Measurements from ENCODE around the gene LGSN.

Gene LGSN

DNA sequence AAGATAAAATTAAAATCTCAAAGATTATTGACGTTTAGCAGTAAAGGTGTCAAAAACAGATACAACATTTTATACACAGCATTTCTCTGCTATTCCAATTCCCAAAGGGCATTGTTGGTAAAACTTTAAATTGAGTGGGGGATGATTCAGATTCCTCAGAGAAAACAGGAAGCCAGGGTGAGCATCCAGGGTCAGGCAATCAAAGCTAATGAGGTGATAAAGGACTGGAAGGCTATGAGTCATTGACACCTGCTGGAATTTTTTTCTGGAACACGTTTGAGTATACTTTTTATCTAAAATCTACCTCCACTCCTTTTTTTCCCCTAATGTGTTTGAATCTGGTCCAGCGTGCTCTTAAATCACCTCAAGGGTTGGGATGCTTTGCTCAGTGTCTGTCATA lies 56.3 kb downstream of the LGSN start:
- Histone ChIP-seq H3K4me2 (ENCODE audit: low read length) (no peak overlapping the region), H3K9me3 (ENCODE audit: control insufficient read depth, insufficient read depth, low read length) (no peaks in the 10 kb centered on the region), H3K27ac (ENCODE audit: low read depth, low read length) (no peak overlapping the region), H4K20me1 (ENCODE audit: control insufficient read depth, insufficient read depth, low read depth, low read length) (no peaks in the 10 kb centered on the region), H3K9me2 (replicated peaks; ENCODE audit: control insufficient read depth, low read length) (no peaks in the 10 kb centered on the region), H3F3A (ENCODE audit: control insufficient read depth, insufficient read depth) (no peaks in the 10 kb centered on the region), H3K36me3 (ENCODE audit: control insufficient read depth, low read length) (no peaks in the 10 kb centered on the region), H3K4me3 (ENCODE audit: low read length) (no peak overlapping the region), H3K79me2 (ENCODE audit: control insufficient read depth, low read length) (no peaks in the 10 kb centered on the region), H3K27me3 (ENCODE audit: control insufficient read depth, low read length) (no peaks in the 10 kb centered on the region), H3K4me1 (ENCODE audit: control insufficient read depth, low read length) (no peaks in the 10 kb centered on the region)
- TF ChIP-seq EZH2phosphoT487 (IDR thresholded peaks at IDR 0.05; ENCODE audit: borderline replicate concordance, low read length), result no peak

DNA sequence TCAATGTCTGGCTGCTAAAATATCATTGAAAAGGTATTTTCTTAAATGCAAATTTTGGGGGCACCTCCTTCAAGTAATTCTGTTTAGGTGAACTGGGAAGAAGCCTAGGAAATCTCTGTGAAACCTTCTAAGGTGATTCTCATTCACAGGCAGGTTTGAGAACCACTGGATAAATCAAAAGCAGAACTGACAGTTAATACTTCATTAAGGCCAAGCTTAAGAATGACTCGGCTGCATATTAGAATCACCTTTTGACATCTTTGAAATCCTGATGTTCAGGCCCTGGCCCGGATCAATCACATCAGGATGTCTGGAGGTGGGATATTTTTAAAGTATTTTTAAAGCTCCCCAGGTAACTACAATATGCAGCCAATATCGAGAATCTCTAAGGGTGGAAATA lies 58.0 kb downstream of the LGSN start:
- Histone ChIP-seq H3K27me3 (ENCODE audit: control insufficient read depth, low read length) (no peaks in the 10 kb centered on the region), H3K27ac (ENCODE audit: low read depth, low read length) (no peak overlapping the region), H4K20me1 (ENCODE audit: control insufficient read depth, insufficient read depth, low read depth, low read length) (no peaks in the 10 kb centered on the region), H3K4me2 (ENCODE audit: low read length) (no peak overlapping the region), H3K4me3 (ENCODE audit: low read length) (no peak overlapping the region), H3F3A (ENCODE audit: control insufficient read depth, insufficient read depth) (no peaks in the 10 kb centered on the region), H3K9me2 (replicated peaks; ENCODE audit: control insufficient read depth, low read length) (no peaks in the 10 kb centered on the region), H3K9me3 (ENCODE audit: control insufficient read depth, insufficient read depth, low read length) (no peaks in the 10 kb centered on the region), H3K79me2 (ENCODE audit: control insufficient read depth, low read length) (no peaks in the 10 kb centered on the region), H3K4me1 (ENCODE audit: control insufficient read depth, low read length) (no peaks in the 10 kb centered on the region), H3K36me3 (ENCODE audit: control insufficient read depth, low read length) (no peaks in the 10 kb centered on the region)
- TF ChIP-seq, protein P1, sequence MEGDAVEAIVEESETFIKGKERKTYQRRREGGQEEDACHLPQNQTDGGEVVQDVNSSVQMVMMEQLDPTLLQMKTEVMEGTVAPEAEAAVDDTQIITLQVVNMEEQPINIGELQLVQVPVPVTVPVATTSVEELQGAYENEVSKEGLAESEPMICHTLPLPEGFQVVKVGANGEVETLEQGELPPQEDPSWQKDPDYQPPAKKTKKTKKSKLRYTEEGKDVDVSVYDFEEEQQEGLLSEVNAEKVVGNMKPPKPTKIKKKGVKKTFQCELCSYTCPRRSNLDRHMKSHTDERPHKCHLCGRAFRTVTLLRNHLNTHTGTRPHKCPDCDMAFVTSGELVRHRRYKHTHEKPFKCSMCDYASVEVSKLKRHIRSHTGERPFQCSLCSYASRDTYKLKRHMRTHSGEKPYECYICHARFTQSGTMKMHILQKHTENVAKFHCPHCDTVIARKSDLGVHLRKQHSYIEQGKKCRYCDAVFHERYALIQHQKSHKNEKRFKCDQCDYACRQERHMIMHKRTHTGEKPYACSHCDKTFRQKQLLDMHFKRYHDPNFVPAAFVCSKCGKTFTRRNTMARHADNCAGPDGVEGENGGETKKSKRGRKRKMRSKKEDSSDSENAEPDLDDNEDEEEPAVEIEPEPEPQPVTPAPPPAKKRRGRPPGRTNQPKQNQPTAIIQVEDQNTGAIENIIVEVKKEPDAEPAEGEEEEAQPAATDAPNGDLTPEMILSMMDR (IDR thresholded peaks at IDR 0.05; ENCODE audit: low read depth, low read length, poor library complexity, severe bottlenecking), result no peak
- no peak for TF ChIP-seq EZH2phosphoT487 (IDR thresholded peaks at IDR 0.05; ENCODE audit: borderline replicate concordance, low read length)

DNA sequence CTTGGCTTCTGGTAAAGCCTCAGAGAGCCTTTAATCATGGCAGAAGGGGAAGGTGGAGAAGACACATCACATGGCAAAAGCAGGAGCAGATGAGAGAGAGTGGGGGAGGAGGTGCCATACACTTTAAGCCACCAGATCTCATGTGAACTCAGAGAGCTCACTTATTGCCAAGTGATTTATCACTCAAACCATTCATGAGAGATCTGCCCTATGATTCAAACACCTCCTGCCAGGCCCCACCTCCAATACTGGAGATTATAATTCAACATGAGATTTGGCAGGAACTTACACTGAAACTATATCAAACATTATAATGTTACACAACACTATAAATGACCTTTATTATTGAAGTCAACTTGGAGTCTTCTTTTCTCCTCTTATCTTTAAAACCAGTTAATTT lies 60.6 kb downstream of the LGSN start:
- H3K27ac ChIP-seq (ENCODE audit: low read depth, low read length), result no peak overlapping the region
- H3K27me3 ChIP-seq (ENCODE audit: control insufficient read depth, low read length), result no peaks in the 10 kb centered on the region
- no peak overlapping the region for H3K4me3 ChIP-seq (ENCODE audit: low read length)
- H4K20me1 ChIP-seq (ENCODE audit: control insufficient read depth, insufficient read depth, low read depth, low read length), result no peaks in the 10 kb centered on the region
- no peaks in the 10 kb centered on the region for H3K4me1 ChIP-seq (ENCODE audit: control insufficient read depth, low read length)
- H3K9me2 ChIP-seq (replicated peaks; ENCODE audit: control insufficient read depth, low read length), result no peaks in the 10 kb centered on the region
- no peaks in the 10 kb centered on the region for H3F3A ChIP-seq (ENCODE audit: control insufficient read depth, insufficient read depth)
- no peaks in the 10 kb centered on the region for H3K79me2 ChIP-seq (ENCODE audit: control insufficient read depth, low read length)
- H3K36me3 ChIP-seq (ENCODE audit: control insufficient read depth, low read length), result no peaks in the 10 kb centered on the region
- no peaks in the 10 kb centered on the region for H3K9me3 ChIP-seq (ENCODE audit: control insufficient read depth, insufficient read depth, low read length)
- H3K4me2 ChIP-seq (ENCODE audit: low read length), result no peak overlapping the region
- TF ChIP-seq EZH2phosphoT487 (IDR thresholded peaks at IDR 0.05; ENCODE audit: borderline replicate concordance, low read length), result no peak
- TF ChIP-seq, protein P1 (IDR thresholded peaks at IDR 0.05; ENCODE audit: low read depth, low read length, poor library complexity, severe bottlenecking), result no peak

GRCh38 chr6:63249875-63250482 lies 69.8 kb downstream of the LGSN start:
- no peaks in the 10 kb centered on the region for H3K9me3 ChIP-seq (ENCODE audit: control insufficient read depth, insufficient read depth, low read length)
- H3K27ac ChIP-seq (ENCODE audit: low read depth, low read length), result no peak overlapping the region
- no peaks in the 10 kb centered on the region for H3K36me3 ChIP-seq (ENCODE audit: control insufficient read depth, low read length)
- H3K79me2 ChIP-seq (ENCODE audit: control insufficient read depth, low read length), result no peaks in the 10 kb centered on the region
- no peaks in the 10 kb centered on the region for H3F3A ChIP-seq (ENCODE audit: control insufficient read depth, insufficient read depth)
- H3K4me1 ChIP-seq (ENCODE audit: control insufficient read depth, low read length), result no peaks in the 10 kb centered on the region
- H3K4me3 ChIP-seq (ENCODE audit: low read length), result no peak overlapping the region
- no peaks in the 10 kb centered on the region for H3K27me3 ChIP-seq (ENCODE audit: control insufficient read depth, low read length)
- no peaks in the 10 kb centered on the region for H3K9me2 ChIP-seq (replicated peaks; ENCODE audit: control insufficient read depth, low read length)
- H3K4me2 ChIP-seq (ENCODE audit: low read length), result no peak overlapping the region
- no peaks in the 10 kb centered on the region for H4K20me1 ChIP-seq (ENCODE audit: control insufficient read depth, insufficient read depth, low read depth, low read length)
- TF ChIP-seq, protein P1 (IDR thresholded peaks at IDR 0.05; ENCODE audit: low read depth, low read length, poor library complexity, severe bottlenecking), result no peak
- TF ChIP-seq EZH2phosphoT487 (IDR thresholded peaks at IDR 0.05; ENCODE audit: borderline replicate concordance, low read length), result no peak
